ENCODE measurements around the gene TRANK1.

TRANK1 gene

GRCh38 chr3:36786921-36787890 lies 157.6 kb downstream of the TRANK1 start:
- no peak for DNase-seq

- no peak for DNase-seq
Measured at GRCh38 chr3:36784138-36784635, 160.7 kb downstream of the TRANK1 start.

- DNase-seq: no peak
Measured at GRCh38 chr3:36777424-36778218, 167.2 kb downstream of the TRANK1 start.

Data from NCI-H2029 treated with DMSO at 0.1 percent for 48 hours (cell line).